WTC11 (cell line): ENCODE measurements around the gene DAPK1. TPM values are rescaled to one million over a fixed set of nuclear protein-coding genes. Genes with fewer than 3 reads are reported as not detected.

ENCODE experiments used
- ATAC-seq: fragments of 200-7000 bp; cut with Tn5 transposase; 2 replicates; pipeline ENCODE4 v1.10.0; 2021; ENCODE audit warnings: mild to moderate bottlenecking, moderate library complexity
- CTCF ChIA-PET: fragments of 300-600 bp; sonication (Branson Sonifier 250); formaldehyde crosslinking; loops from one replicate; lab custom pipeline; 2021; ENCODE audit warnings: antibody characterized with exemption; lab: Charles Lee
- POLR2A ChIA-PET: fragments of 350-600 bp; sonication (Branson Sonifier 250); formaldehyde crosslinking; loops from one replicate; lab custom pipeline; 2021; ENCODE audit warnings: antibody characterized with exemption; lab: Charles Lee
- DNase-seq: peaks from one replicate; pipeline ENCODE4 v3.0.0; 2021; ENCODE audit warnings: low spot score
- H3K27ac Mint-ChIP-seq: 2 replicates; pipeline ENCODE4 v1.8.0; 2021; ENCODE audit warnings: mixed read lengths
- H3K27me3 Mint-ChIP-seq: 2 replicates; pipeline ENCODE4 v1.8.0; 2021; ENCODE audit warnings: low read depth, mild to moderate bottlenecking, moderate library complexity, mixed read lengths
- H3K36me3 Mint-ChIP-seq: 2 replicates; pipeline ENCODE4 v1.8.0; 2021; ENCODE audit warnings: mixed read lengths
- H3K4me1 Mint-ChIP-seq: 2 replicates; pipeline ENCODE4 v1.8.0; 2022; ENCODE audit warnings: mixed read lengths
- H3K4me3 Mint-ChIP-seq: 2 replicates; pipeline ENCODE4 v1.8.0; 2021; ENCODE audit warnings: mild to moderate bottlenecking, moderate library complexity, mixed read lengths
- H3K9me3 Mint-ChIP-seq: 2 replicates; pipeline ENCODE4 v1.8.0; 2021; ENCODE audit warnings: mixed read lengths
- ATF1 ChIP-seq: sonication (generic); formaldehyde crosslinking; IDR thresholded peaks from 2 replicates; pipeline ENCODE4 v1.8.1; 2023; ENCODE audit warnings: mild to moderate bottlenecking, moderate library complexity, missing genetic modification reagents
- CREM ChIP-seq: sonication (generic); formaldehyde crosslinking; IDR thresholded peaks from 2 replicates; pipeline ENCODE4 v1.8.1; 2022; ENCODE audit warnings: mild to moderate bottlenecking, missing genetic modification reagents, moderate library complexity
- E2F4 ChIP-seq: sonication (generic); formaldehyde crosslinking; IDR thresholded peaks from 2 replicates; pipeline ENCODE4 v1.8.1; 2022; ENCODE audit warnings: low read depth, mild to moderate bottlenecking, moderate library complexity, missing genetic modification reagents, borderline replicate concordance
- ESRRA ChIP-seq: sonication (generic); formaldehyde crosslinking; IDR thresholded peaks from 2 replicates; pipeline ENCODE4 v1.8.1; 2022; ENCODE audit warnings: mild to moderate bottlenecking, missing genetic modification reagents, borderline replicate concordance
- GABPB1 ChIP-seq: sonication (generic); formaldehyde crosslinking; IDR thresholded peaks from 2 replicates; pipeline ENCODE4 v1.8.1; 2023; ENCODE audit warnings: mild to moderate bottlenecking, missing genetic modification reagents
- GRHL2 ChIP-seq: fragments of 250-450 bp; sonication (Bioruptor Pico); IDR thresholded peaks from 2 replicates; pipeline ENCODE4 v1.8.0; 2022; ENCODE audit warnings: mild to moderate bottlenecking, moderate library complexity; ENCODE audit not compliant: insufficient replicate concordance, severe bottlenecking
- IRF2 ChIP-seq: sonication (generic); formaldehyde crosslinking; IDR thresholded peaks from 2 replicates; pipeline ENCODE4 v1.8.0; 2022; ENCODE audit warnings: low read depth, missing genetic modification reagents, borderline replicate concordance
- JUN ChIP-seq: sonication (generic); formaldehyde crosslinking; IDR thresholded peaks from 2 replicates; pipeline ENCODE4 v1.8.0; 2023; ENCODE audit warnings: mild to moderate bottlenecking, missing genetic modification reagents
- MAX ChIP-seq: sonication (generic); formaldehyde crosslinking; IDR thresholded peaks from 2 replicates; pipeline ENCODE4 v1.8.0; 2022; ENCODE audit warnings: mild to moderate bottlenecking, missing genetic modification reagents
- MYBL2 ChIP-seq: sonication (generic); formaldehyde crosslinking; IDR thresholded peaks from 2 replicates; pipeline ENCODE4 v1.8.1; 2023; ENCODE audit warnings: mild to moderate bottlenecking, moderate library complexity, missing genetic modification reagents
- NR2C2 ChIP-seq: sonication (generic); formaldehyde crosslinking; IDR thresholded peaks from 2 replicates; pipeline ENCODE4 v1.8.0; 2022; ENCODE audit warnings: mild to moderate bottlenecking, missing genetic modification reagents
- NR3C1 ChIP-seq: sonication (generic); formaldehyde crosslinking; conservative IDR thresholded peaks from 2 replicates; pipeline ENCODE4 v1.8.1; 2023; ENCODE audit warnings: low read depth, mild to moderate bottlenecking, missing genetic modification reagents
- OVOL2 ChIP-seq: fragments of 250-450 bp; sonication (Bioruptor Pico); IDR thresholded peaks from 2 replicates; pipeline ENCODE4 v1.9.0; 2021; ENCODE audit warnings: mild to moderate bottlenecking, borderline replicate concordance
- PREB ChIP-seq: sonication (generic); formaldehyde crosslinking; IDR thresholded peaks from 2 replicates; pipeline ENCODE4 v1.8.1; 2022; ENCODE audit warnings: mild to moderate bottlenecking, missing genetic modification reagents, moderate library complexity, borderline replicate concordance
- ZBTB21 ChIP-seq: sonication (generic); formaldehyde crosslinking; IDR thresholded peaks from 2 replicates; pipeline ENCODE4 v1.8.1; 2023; ENCODE audit warnings: mild to moderate bottlenecking, missing genetic modification reagents, borderline replicate concordance
- ZBTB43 ChIP-seq: sonication (generic); formaldehyde crosslinking; IDR thresholded peaks from 2 replicates; pipeline ENCODE4 v1.8.1; 2023; ENCODE audit warnings: mild to moderate bottlenecking, missing genetic modification reagents
- ZNF263 ChIP-seq: sonication (generic); formaldehyde crosslinking; IDR thresholded peaks from 2 replicates; pipeline ENCODE4 v1.8.1; 2022; ENCODE audit warnings: low read depth, mild to moderate bottlenecking, moderate library complexity, missing genetic modification reagents
- ZNF425 ChIP-seq: fragments of 250-450 bp; sonication (Bioruptor Pico); conservative IDR thresholded peaks from 2 replicates; pipeline ENCODE4 v1.9.0; 2021; ENCODE audit warnings: mild to moderate bottlenecking
- ZNF512 ChIP-seq: sonication (generic); formaldehyde crosslinking; IDR thresholded peaks from 2 replicates; pipeline ENCODE4 v1.8.1; 2022; ENCODE audit warnings: missing genetic modification reagents, borderline replicate concordance
- ZNF671 ChIP-seq: fragments of 250-450 bp; sonication (Bioruptor Pico); IDR thresholded peaks from 2 replicates; pipeline ENCODE4 v1.8.0; 2021; ENCODE audit warnings: mild to moderate bottlenecking
- total RNA-seq: library from RNA; stranded (reverse); gene quantifications from 3 replicates; pipeline ENCODE4 v1.2.3, GENCODE V29; 2021
- TF ChIP-seq, protein P1 (sequence below): sonication (generic); formaldehyde crosslinking; IDR thresholded peaks from 2 replicates; pipeline ENCODE4 v1.8.0; 2022; ENCODE audit warnings: mild to moderate bottlenecking, missing genetic modification reagents

Gene DAPK1
- total RNA-seq, 1 experiment from 2014 or later, result 129 TPM

DNA sequence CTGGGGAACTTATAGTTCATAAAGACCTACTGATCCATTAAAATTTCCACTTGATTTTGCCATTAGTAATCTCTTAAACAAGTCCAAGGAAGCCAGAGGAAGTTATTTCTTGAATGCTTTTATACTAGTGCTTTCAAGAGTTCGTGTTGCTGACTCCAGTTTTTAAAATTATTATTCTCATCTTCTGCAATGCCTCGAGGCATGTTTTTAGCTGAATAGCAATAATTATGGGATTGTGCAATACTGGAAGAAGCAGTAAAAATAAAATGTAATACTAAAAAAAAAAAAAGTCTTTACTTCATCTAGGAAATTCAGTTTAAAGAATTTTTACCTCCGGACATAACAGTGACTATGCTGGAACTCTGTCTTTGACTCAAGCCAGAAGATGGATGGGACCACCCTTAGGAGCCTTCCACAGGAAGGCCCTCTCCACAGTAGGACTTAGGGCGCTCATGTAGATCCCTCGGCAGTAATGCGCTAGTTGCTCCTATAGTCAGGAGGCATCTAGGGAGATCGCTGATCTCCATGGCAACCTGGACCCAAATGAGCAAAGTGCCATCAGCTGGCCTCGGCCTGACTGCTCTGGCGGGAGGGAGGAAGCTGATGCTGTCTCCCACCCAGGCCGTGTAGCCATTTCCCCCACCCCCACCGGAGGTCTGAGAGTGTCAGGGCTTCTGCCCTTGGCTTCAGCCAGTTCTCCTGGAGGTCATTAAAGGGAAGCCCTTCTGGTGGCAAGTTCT, 56.7 kb downstream of the DAPK1 start:
- DNase-seq (no peak), ATAC-seq (no peak)
- no peak overlapping the region for H3K27ac Mint-ChIP-seq
- peaks cover 47% of the 10 kb centered on the region for H3K4me1 Mint-ChIP-seq
- H3K9me3 Mint-ChIP-seq, result no peaks in the 10 kb centered on the region
- TF ChIP-seq ZNF263 (CRISPR knock-in tag) (no peak), NR3C1 (CRISPR knock-in tag) (no peak)
- no peaks in the 10 kb centered on the region for H3K27me3 Mint-ChIP-seq
- peaks cover 2% of the 10 kb centered on the region; the same call in 1 of the 2 replicates for H3K36me3 Mint-ChIP-seq
- ChIA-PET POLR2A (no interaction called here), CTCF (no interaction called here)
- H3K4me3 Mint-ChIP-seq, result no peak overlapping the region

DNA sequence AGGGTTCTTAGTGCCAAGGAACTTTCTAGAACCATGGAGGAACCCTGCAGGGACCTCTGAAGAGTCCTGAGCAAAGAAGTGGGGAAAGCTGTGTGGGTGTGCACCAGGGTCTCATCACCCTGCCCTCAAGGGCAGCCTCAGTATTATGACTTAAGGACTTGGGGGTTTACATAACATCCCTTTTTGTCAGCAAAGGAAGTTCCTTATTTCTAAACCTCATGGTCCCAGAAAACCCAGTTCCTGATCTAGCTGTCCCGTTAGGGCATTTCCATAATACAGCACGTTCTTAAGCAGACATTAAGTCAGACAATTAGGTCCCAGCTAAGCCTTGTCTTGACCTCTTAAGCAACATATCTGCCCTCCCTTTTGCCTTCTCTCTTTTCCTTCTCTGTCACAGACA, 57.3 kb downstream of the DAPK1 start:
- peaks cover 41% of the 10 kb centered on the region for H3K4me1 Mint-ChIP-seq
- ATAC-seq (no peak), DNase-seq (no peak)
- TF ChIP-seq, protein P1, sequence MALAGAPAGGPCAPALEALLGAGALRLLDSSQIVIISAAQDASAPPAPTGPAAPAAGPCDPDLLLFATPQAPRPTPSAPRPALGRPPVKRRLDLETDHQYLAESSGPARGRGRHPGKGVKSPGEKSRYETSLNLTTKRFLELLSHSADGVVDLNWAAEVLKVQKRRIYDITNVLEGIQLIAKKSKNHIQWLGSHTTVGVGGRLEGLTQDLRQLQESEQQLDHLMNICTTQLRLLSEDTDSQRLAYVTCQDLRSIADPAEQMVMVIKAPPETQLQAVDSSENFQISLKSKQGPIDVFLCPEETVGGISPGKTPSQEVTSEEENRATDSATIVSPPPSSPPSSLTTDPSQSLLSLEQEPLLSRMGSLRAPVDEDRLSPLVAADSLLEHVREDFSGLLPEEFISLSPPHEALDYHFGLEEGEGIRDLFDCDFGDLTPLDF, result no peak
- TF ChIP-seq NR2C2 (CRISPR knock-in tag), result no peak
- no peak for TF ChIP-seq MYBL2
- no peak for TF ChIP-seq ATF1 (CRISPR knock-in tag)
- no peak for TF ChIP-seq ZNF263 (CRISPR knock-in tag)
- TF ChIP-seq ZBTB43 (CRISPR knock-in tag), result no peak
- TF ChIP-seq ZNF512 (CRISPR knock-in tag), result no peak
- no peak for TF ChIP-seq E2F4 (CRISPR knock-in tag)
- no peak for TF ChIP-seq OVOL2 (CRISPR knock-in tag)
- H3K27ac Mint-ChIP-seq, result no peak overlapping the region
- peaks cover 5% of the 10 kb centered on the region; the same call in 1 of the 2 replicates for H3K36me3 Mint-ChIP-seq
- ChIA-PET POLR2A (no interaction called here), CTCF (no interaction called here)
- H3K9me3 Mint-ChIP-seq, result no peaks in the 10 kb centered on the region
- no peak overlapping the region for H3K4me3 Mint-ChIP-seq
- no peaks in the 10 kb centered on the region for H3K27me3 Mint-ChIP-seq

- ChIA-PET CTCF (no interaction called here), POLR2A (no interaction called here)
- no peak for DNase-seq
- no peak overlapping the region for H3K4me3 Mint-ChIP-seq
- peaks cover 39% of the 10 kb centered on the region for H3K4me1 Mint-ChIP-seq
- peaks cover 10% of the 10 kb centered on the region for H3K36me3 Mint-ChIP-seq
- H3K9me3 Mint-ChIP-seq, result no peaks in the 10 kb centered on the region
- H3K27me3 Mint-ChIP-seq, result no peaks in the 10 kb centered on the region
- no peak for ATAC-seq
- H3K27ac Mint-ChIP-seq, result peak overlapping the region; percentile 44; the same call in 1 of the 2 replicates
- TF ChIP-seq CREM (CRISPR knock-in tag) (no peak), ZNF425 (CRISPR knock-in tag) (no peak), ZNF671 (CRISPR knock-in tag) (no peak), ESRRA (CRISPR knock-in tag) (no peak), JUN (no peak), E2F4 (CRISPR knock-in tag) (no peak), NR2C2 (CRISPR knock-in tag) (no peak), IRF2 (CRISPR knock-in tag) (no peak), MAX (CRISPR knock-in tag) (no peak), GABPB1 (CRISPR knock-in tag) (no peak), GRHL2 (CRISPR knock-in tag) (no peak), ZBTB21 (CRISPR knock-in tag) (no peak), PREB (CRISPR knock-in tag) (no peak)
Measured at GRCh38 chr9:87556039-87556438, 58.4 kb downstream of the DAPK1 start.
